Umbilical cord (tissue), 2 donors: Measurements from ENCODE around the gene FEV. TPM values are rescaled to one million over a fixed set of nuclear protein-coding genes. Genes with fewer than 3 reads are reported as not detected.

ENCODE experiments used
- DNase-seq: peaks from one replicate; pipeline ENCODE4 v3.0.0-alpha.2; 2015; ENCODE audit warnings: low spot score
- total RNA-seq: library from RNA; depleted of rRNA; stranded (reverse); fragments of >200 nt; gene quantifications from one replicate; pipeline ENCODE4 v1.2.3, GENCODE V29; 2014; ENCODE audit warnings: low replicate concordance; ENCODE audit not compliant: insufficient read depth

FEV gene
- total RNA-seq, 1 donor from 2014 or later, result not detected

DNA sequence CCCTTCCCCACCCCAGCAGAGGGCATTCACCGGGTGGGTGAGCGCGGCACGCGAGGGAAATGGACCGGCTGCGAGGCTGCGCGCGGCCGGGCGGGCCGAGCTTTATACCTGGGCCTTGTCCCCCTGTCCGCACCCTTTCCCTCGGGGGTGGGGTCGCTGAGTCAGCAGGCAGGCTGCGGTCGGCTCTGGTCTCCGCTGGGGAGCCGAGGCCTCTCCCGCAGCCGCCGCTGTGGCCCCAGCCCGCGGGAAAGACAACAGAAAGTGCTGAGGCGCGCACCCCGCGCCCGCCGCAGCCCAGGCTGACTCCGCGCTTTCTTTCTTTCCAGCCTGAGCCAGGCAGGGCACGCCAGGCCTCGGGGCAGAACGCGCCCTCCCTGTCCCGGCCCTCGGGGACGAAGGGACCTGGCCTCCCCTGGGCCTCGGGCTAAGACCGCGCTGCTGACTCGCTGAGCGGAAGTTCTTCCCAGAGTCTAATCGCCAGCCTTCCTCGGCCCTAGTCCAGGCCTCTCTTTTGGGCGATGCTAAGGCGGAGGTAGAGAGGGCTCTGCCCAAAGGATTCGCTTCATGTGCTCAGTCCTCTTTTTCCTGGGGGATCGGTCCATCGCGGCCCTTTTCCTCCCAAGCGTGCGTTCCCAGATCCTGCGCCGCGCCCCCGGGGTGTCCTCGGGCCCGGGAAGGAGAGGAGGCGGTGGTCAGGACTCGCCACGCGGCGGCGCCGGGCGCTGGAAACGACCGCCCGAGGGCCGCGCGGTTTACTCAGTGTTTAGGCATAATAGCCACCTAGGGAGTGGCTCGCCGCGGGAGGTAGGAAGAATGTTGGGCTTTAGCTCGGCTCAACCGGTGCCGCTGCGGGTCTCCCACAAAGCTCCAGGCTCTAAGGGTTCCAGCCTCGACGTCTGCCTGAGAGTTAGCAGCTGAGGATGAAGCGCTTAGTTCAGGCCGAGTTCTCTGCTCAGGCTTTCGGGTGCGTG, 8.6 kb upstream of the FEV start, which contains the start of gene CRYBA2:
Gene CRYBA2 (minus strand): TSS at position 78 of the 971 bp plus-strand sequence. CDS start 246 bp downstream, outside the sequence.
- no peak for DNase-seq

DNA sequence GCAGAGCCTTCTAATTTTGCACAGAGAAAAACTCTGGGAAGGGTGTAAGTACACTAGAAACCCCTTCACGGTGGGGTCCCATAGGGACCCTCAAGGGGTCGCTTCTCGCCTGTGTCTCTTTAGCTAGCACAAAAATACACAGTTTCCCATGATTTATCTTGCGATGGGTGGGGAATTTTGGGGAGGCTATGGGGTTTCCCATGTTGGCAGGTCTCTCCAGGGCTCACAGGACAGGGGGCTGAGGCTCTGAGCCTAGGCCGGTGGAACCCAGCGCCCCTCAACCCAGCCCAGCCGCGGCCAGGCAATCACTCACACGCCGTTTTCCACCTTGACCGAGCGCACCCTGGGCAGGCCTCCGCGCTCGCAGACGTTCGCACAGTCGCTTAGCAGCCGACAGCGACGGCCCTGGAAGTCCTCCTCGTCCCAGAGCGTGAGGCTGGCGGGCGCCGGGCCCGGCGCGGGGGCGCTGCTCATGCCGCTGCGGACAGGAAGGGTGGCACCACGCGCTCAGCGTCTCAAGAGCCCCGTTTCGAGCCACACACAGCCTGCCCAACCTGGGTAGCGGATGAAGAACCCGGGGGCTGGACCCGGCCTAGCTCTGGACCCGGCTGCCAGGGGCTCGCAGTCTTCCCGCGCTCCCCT, 7.8 kb upstream of the FEV start:
- no peak for DNase-seq

DNA sequence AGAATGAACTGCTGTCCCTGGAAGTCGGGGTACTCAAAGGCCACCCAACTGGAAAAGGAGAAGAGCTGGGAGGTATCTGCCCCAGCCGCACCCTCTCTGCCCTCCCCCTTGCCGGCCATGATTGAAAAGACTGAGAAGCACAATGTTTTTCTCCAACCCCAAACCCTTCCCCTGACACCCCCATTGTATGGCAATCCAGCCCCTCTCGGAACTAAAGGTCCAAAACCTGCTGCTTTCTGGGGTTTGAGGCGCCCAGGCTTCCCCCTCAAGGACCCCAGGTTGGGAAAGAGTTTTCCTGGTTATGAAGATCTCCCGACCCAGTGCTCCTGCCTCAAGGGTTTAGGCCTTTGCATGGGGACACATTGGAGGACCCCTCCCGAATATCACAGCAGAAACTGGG, 7.2 kb upstream of the FEV start:
- no peak for DNase-seq

DNA sequence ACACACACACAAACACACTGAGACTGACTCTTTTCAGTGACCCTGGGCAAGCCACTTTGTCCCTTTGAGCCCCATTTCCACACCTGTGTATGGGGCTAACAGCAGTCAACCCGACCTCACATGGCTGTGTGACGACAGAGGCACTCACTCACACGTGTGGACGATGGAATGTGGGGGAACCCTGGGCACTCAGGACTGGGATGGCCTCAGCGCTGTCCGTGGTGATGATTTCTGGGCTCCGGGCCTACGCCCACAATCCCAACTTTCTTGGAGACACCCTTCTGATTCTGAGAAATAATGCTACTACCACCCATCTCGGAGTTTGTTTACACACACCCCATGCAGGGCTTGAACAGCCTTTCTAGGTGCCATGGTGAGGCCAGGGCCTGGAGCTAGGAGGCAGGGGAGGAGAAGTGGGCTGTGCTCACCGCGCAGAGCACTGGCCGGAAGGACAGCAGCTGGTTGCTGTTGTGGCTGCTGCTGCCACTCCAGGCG, 6.7 kb upstream of the FEV start:
- no peak for DNase-seq

DNA sequence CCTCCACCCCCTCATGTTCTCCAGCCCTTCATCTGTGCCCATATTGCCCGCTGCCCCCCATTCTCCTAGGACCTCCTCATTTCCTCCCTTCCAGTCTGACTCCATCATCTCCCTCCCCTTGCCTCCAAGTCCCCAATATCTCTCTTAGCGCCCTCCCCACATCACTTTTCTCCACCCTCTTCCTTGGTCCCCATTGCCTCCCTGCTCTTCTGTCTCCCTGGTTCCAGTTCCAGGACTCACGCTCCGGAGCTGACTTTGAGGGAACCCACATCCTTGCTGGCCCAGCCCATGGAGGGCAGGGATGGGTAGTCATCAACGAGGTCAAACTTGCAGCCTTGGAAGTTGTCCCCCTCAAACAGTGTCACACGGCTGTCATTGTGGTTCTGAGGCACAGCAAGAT, 5.6 kb upstream of the FEV start:
- DNase-seq, result no peak

DNA sequence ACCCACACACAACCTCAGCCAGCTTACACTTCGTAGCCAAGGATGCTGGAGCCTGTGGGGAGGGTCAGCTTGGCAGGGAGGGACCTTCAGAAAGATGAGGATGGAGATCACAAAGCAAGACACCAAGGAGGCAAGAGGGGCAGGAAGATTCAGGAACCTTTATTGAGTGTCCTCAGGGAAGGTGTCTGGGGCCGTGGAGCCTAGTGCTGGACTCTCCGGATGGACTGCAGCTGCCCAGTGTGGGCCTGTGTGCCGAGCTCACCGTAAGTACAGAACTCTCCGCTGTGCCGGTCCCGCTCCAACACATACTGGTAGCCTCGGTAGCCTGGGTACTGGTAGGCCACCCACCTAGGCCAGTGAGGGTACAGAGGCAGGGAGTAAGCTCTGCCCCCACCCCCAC, 5.1 kb upstream of the FEV start:
- no peak for DNase-seq

DNA sequence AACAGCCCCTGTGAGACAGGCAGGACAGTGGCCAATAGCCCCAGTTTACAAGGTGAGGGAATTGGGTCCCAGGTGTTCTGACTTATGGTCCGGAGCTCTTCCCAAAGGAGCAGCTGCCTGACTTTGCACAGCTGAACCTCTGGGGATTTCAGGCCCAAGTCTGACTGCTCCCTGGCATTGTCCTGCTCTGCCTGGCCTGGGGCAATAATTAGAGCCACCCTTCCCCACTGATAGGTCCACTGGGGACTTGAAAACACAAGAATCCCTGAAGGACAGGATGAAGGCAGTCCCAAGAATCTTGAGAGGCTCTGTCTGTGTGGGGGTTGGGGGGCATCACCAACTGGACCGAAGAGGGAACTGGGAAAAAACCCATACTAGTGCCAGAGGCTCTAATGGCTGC, 3.7 kb upstream of the FEV start:
- no peak for DNase-seq

DNA sequence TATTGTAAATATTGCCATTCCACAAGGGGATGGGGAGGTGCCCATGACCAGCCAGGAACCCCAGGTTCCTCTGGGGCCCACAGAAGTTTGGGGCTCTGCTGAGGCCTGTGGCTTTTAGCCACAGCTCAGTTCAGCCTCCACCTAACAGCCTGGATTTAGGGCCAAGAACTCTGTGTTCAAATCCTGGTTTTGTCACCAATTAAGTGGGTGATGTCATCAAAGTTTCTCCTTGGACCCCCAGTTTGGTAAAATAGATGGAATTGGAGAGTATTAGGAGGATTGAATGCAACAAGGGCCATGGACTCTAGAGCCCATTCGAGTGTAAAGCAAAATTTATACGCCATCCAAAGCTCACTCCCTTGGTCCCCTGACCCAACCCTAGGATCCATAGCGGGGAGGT, 3.2 kb upstream of the FEV start:
- no peak for DNase-seq

DNA sequence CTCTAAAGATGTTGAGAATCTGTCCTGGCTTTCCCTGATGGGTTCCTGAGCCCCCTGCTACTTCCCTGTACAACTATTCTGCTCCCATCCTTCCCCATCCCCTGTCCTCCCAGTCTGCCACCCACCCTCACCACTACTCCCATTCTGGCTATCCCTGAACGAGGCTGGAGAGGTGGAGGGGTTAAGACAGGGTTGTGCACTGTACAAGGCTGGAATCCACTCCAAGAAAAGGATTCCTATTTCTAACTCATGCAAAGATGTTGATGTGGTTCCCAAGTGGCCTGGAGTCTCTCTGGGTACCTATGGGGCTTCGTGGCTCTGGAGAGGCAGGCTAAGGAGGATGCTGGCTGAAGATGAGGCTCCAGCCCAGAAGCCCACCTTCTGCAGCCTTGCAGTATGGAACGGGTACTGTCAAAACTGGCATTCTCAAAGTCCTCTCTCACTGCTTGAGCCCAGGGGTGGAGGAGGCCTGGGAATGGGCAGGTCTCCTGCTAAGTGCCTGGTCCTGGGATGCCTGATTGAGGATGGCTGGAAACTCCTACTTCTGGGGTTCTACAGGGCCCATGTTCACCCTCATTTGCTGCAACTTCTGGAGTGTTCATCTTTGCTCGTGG, 1.3 kb upstream of the FEV start:
- no peak for DNase-seq

DNA sequence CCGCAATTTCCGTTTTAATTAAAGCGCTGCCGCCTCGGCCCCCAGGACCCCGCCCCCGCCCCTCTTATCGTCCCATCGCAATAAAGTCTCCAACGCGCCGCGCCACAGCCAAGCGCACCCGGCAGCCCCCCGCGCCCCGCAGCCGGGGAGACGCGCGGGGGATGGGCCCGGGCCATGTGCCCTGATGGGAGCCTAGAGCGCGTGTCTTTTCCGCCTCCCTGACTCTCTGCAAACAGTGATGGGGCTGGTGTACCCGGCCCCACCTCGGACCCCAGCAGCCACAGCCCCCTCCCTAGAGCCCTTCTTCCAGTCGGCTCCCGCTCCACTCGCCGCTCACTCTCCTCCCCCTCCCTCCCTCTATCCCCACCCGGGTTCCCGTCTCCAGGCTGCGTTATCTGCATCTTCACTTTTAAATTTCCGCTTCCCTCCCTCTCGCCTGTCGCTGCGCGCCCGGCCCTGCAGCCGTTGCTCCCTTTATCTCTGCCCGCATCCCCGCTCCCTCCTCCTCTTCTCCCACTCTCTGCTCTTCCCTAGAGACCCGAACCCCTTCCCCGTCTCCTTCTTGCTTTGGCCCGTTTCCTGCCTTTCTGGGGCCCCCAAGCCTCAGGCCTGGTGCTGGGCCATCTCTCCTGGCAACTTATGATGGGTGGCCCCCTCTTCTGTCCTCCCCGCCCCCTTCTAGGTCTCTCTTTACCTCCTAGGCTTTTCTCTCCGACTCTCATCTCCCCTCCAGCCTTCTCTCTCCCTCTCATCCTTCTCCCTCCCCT, 524 bp upstream of the FEV start:
- DNase-seq, result no peak

DNA sequence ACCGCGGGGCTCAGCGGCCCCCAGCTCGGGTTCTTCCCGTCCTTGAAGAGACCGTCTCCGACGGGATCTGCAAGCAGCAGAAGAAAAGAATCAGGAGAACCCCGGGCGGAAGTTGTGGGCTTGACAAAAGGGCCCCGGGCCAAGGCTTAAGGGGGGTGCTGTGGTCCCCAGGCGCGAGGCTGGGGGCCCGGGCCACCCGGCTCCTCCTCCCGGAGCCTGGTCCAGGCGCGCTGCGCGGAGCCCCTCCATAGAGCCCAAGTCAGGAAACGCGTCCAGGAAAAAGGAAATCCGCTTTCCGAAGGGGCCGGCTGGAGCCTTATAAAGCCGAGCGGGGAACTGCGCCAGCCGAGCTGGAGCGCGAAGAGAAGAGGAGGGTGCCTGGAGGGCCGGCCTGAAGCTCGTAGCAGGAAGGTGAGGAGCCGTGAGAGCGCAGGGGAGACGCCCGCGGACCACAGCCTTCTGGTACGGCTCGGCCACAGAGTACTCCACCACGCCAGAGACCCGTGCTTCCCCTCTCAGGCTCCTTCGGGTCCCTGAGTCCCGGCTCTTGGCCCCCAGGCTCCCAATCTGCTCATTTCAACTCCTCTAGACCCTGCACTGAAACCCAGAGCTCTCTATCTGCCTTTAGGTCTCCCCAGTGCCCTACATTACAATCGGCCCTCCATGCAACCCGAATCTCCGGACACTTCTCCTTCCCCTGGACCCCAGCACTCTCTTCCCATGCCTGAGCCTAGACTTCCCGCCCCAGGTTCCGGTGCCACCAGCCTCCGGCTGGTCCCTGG, 554 bp downstream of the FEV start:
- peak; percentile 43 for DNase-seq

DNA sequence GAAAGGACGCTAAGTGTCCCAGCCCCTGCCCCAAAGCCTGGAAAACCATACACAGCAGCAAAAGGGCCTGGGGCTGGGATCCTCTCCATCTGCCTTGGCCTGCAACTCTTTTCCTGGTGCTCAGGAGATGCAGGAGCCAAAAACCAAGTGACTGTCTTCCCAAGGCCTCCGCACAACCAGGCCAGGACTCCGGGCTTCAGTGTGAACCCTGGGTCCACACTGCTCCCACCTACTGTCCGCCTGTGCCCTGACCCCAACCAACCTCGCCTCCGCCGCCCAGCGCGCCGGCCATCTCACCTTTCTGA, 1.1 kb downstream of the FEV start:
- no peak for DNase-seq

DNA sequence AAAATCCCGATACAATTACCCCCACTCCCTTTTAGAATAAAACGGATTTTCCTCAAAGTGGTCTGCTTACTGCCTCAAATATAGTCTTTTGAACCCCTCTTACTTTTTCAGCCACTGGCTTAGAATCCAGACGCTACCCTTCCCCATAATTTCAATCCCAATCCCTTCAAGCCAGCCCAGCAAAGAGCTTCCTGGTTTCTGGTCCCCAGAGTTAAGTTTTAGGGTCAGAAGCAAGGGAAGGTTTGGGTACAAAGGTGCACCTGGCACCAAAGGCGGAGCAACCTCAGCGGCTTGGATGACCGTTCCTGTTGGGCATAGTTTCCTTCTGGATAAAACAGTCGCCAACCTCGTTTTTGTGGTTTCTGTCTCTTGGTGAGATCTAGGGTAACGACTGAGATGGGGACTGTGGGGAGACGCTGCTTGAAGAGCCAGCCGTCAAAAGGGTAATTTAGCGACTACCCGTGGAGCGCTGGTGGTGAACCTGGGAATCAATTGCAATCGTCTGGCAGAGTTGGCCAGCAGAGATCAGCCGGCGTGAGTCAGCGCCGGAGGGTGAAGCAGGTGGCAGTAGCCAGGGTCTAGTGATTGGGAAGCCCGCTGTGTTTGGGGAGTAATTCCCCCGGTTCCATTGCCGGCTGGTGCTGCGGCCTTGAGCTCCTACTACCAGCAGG, 1.6 kb downstream of the FEV start:
- DNase-seq, result no peak

DNA sequence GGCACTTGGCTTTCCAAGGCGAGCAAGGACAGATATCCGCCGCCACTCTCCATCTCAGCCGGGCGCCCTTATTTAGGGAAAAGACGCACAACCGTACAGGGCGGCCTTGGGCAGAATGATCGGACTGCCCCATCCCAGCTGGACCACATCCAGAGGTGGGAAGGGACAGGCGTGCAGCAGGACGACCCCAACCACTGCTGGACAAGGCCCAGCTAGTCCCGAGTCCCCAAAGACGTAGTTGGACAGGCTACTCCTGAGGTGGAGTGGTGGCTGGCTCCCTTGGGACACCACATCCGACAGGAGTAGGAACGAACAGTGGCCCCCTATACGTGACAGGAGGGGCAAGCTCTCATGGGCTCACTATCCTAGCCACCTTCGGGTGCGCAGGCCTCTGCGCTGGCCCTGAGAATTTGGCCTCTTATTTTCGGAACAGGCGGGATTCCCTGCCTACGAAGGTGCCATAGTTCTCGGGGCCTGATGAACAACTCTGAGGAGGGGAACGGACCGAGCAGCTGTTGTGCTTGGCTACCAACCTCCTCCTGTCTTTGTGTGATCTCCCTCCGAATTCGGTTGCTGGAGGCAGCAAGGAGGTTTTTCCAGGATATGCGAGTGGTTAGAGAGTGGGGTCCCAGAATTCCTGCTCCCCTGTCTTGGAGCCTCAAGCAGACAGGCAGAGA, 2.3 kb downstream of the FEV start:
- no peak for DNase-seq

DNA sequence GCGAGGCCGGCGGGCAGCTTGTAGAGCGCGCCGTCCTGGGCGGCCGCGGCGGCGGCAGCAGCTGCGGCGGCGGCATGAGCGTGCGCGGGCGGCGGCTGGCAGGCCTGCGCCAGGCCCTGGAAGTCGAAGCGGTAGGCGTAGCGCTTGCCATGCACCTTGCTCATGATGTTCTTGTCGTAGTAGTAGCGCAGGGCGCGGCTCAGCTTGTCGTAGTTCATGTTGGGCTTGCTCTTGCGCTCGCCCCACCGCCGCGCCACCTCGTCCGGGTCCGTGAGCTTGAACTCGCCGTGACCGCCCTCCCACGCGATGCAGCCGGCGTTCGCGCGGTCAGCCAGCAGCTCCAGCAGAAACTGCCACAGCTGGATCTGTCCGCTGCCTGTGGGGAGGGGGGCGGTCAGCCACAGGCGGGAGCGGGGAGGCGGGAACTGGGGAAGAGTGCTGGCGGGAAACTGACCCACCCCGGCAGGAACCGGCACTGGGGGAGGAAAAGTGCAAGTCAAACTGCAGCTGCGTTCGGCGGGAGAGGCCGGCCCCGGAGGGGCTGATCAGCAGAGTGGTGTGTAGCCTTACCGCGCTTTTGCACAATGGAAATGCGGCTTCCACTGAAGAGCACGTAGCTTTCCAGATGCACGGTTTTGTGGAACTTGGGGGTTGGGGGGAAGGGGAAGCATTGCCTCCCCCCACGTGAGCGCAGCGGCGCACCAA, 3.0 kb downstream of the FEV start:
- no peak for DNase-seq

DNA sequence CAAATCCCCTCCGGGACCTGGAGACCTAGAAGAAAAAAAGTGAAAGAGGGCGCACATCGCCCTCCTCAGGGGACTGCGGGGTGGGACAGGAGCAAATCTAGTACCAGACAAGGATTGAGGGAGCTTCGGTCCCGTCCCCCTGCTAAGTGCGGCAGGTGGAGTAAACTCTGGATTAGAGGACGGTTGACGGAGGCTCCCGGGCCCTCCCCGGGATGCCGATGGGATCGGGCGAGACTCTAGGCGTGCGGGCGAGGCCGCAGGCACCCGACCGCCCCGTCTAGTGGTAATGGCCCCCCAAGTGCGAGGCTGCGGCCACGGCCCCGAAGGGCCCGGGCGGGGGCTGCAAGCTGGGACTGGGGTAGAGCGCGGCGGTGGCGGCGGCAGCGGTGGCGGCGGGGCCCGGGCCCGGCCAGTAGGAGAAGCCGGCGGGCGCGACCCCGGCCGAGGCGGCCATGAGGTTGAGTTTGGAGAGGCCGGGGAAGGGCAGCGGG, 3.5 kb downstream of the FEV start:
- no peak for DNase-seq

DNA sequence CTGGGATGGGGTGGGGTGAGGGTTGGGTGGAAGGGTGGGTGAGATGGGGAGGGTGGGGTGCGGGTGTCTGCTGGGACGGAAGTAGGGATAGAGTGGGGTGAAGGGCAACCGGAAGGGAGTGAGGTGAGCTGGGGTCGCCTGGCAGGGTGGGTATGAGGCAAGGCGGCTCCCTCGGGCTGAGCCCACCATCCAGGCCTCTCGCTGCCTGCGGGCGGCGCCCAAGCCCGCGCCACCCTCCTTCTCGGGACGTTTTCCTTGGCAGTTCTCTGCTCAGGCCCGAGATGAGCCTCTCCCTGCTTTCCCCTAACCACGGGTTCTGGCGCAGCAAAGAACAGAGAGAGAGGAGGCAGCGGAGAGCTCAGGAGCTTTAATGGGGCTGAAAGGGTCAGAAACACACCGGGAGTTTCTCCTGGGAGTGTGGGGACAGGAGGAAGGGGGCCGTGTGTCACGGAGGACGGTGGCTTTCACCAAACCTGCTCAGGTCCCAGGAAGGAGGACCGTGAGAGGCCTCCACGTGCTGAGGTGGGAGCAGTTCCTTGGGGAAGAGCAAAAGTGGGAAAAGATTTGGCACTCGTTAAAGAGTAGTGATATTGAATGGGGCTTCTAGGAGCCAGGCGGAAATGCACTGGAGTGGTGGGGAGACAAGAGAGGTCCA, 4.1 kb downstream of the FEV start:
- no peak for DNase-seq
